Measurements from ENCODE around the gene UCKL1.

The UCKL1 gene

DNA sequence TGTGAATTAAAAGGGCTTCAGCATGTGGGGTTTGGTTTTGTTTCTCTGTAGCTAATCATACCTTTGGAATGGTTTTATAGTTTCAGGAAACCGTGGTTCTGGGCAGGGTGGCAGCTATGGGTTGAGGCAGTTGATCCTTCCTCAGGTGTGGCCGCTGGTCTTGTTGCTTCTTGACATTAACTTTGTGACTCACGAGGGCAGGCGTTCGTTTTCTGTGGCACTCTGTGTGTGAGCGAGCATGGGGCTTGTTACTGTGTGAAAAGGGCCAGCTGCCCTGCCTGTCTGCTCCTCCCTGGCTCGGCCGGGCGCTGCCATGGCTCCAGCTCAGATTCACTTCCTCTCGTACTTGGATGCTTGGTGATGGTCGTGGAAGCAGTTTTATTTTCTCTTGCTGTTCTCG lies 45.0 kb downstream of the UCKL1 start:
- peaks cover 32% of the 10 kb centered on the region for H3K4me1 Mint-ChIP-seq (ENCODE audit: low read depth)
- H3K4me3 Mint-ChIP-seq, result no peak overlapping the region
- H3K27me3 Mint-ChIP-seq, result no peaks in the 10 kb centered on the region
- H3K36me3 Mint-ChIP-seq (ENCODE audit: low read depth), result peaks cover 15% of the 10 kb centered on the region
- H3K9me3 Mint-ChIP-seq, result no peaks in the 10 kb centered on the region
- no peak overlapping the region for H3K27ac Mint-ChIP-seq

DNA sequence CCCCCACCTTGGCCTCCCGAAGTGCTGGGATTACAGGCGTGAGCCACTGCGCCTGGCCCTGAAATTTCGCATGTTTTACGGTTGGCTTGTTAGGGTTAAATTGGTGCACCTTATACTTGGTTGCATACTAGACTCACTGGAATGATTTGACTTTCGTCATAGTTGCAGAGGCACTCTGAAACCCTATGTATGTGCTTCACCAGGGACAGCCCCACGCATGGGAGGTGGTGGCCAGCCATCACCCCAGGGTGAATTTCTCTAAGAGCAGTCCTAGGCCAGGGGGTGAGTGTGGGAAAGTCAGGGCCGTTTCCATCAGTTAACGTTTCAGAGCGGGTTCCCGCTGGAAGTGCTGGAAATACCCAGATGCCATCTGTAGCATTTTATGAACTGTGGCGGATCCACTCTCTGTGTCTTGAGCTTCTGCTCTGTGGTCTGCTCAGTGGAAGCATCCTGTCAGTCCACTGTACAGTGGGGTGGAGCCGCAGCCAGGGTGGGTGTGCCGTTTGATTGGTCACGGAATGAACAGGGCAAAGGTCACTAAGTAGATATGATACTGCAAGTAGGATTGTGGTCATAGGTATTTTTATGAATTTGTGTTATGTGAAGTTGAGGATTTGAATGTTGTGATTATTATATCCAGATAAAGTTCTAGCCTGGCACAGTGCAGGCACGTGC lies 48.1 kb downstream of the UCKL1 start:
- peaks cover 4% of the 10 kb centered on the region for H3K36me3 Mint-ChIP-seq (ENCODE audit: low read depth)
- H3K9me3 Mint-ChIP-seq, result no peaks in the 10 kb centered on the region
- H3K27me3 Mint-ChIP-seq, result no peaks in the 10 kb centered on the region
- peaks cover 35% of the 10 kb centered on the region for H3K4me1 Mint-ChIP-seq (ENCODE audit: low read depth)
- H3K4me3 Mint-ChIP-seq, result no peak overlapping the region
- no peak overlapping the region for H3K27ac Mint-ChIP-seq

DNA sequence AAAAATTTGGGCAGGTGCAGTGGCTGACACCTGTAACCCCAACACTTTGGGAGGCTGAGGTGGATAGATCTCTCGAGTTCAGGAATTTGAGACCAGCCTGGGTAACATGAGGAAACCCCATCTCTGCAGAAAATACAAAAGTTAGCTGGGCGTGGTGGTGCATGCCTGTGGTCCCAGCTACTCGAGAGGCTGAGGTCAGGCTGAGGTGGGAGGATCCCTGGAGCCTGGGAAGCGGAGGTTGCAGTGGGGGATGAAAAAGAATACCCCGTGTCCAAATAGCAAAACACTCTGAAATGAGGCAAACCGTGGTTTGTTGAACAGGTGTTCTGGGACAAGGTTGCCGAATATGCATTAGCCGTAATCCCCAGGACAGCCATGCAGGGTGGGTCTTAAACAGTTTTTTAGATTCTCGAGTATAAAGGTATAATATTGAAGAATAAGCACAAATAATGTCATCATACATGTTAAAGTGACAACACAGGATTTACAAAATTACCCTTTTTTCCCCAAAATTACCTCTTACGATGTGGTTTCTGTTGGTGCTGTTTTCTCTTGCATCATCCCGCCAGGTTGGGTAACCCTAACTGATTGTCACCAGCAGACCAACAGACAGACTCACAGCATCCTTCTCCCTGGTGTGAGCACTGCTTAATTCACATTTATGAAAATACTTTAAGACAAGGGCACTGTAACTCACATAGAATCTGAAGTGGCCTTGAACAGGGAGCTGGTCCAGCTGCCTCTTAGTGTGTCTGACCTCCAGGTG lies 52.2 kb downstream of the UCKL1 start:
- no peak overlapping the region for H3K4me3 Mint-ChIP-seq
- no peaks in the 10 kb centered on the region for H3K9me3 Mint-ChIP-seq
- H3K36me3 Mint-ChIP-seq (ENCODE audit: low read depth), result peaks cover 17% of the 10 kb centered on the region
- H3K27me3 Mint-ChIP-seq, result no peaks in the 10 kb centered on the region
- peaks cover 49% of the 10 kb centered on the region for H3K4me1 Mint-ChIP-seq (ENCODE audit: low read depth)
- H3K27ac Mint-ChIP-seq, result no peak overlapping the region

DNA sequence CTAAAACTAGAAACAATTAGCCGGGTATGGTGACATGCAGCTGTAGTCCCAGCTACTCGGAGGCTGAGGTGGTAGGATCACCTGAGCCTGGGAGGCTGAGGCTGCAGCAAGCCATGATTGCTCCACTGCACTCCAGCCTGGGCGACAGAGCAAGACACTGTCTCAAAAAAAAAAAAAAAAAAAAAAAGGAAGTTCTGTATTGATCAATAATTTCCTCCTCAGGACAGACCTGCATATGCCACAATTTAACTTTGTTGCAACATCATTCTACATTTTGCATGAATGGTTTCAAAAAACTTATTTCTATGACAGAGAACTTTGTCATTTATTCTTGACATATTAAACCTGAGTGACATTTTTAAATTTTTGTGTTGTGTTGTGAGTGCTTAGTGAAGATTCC lies 55.8 kb downstream of the UCKL1 start:
- H3K27ac Mint-ChIP-seq, result no peak overlapping the region
- peaks cover 71% of the 10 kb centered on the region for H3K4me1 Mint-ChIP-seq (ENCODE audit: low read depth)
- peaks cover 40% of the 10 kb centered on the region for H3K36me3 Mint-ChIP-seq (ENCODE audit: low read depth)
- no peak overlapping the region for H3K4me3 Mint-ChIP-seq
- H3K9me3 Mint-ChIP-seq, result no peaks in the 10 kb centered on the region
- H3K27me3 Mint-ChIP-seq, result no peaks in the 10 kb centered on the region

DNA sequence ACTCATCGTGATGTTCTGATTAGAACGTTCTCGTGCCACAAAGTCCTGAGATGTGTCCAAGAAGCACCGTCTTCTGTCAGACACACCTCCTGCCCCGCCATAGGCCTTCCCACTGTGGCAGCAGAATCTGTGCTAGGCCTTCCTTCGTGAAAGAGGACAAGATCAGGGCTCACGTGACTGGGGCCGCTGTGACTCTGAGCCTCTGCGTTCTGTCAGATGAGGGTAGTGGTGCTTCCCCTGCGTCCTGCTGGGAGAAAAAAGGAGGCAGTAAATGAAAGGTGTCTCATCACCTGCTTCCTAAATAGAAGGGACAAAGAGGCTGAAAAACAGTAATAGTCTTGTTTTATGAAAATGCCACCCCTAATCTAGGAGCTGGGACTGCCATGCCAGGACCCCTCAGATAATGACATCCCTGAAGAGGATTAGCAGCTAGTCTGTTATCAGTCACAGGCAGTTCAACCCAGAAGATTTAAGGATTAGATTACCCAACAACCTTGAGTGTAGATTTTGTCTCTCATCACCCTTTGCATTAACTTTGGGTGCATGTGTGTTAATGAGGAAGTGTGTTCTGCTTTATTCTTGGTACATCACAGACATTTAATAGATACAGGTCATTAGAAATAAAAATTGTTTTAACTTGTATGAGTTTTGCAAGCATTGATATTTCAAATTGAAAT lies 57.2 kb downstream of the UCKL1 start:
- H3K9me3 Mint-ChIP-seq, result no peaks in the 10 kb centered on the region
- peaks cover 40% of the 10 kb centered on the region for H3K36me3 Mint-ChIP-seq (ENCODE audit: low read depth)
- H3K27ac Mint-ChIP-seq, result no peak overlapping the region
- no peak overlapping the region for H3K4me3 Mint-ChIP-seq
- H3K27me3 Mint-ChIP-seq, result no peaks in the 10 kb centered on the region
- peaks cover 72% of the 10 kb centered on the region for H3K4me1 Mint-ChIP-seq (ENCODE audit: low read depth)

DNA sequence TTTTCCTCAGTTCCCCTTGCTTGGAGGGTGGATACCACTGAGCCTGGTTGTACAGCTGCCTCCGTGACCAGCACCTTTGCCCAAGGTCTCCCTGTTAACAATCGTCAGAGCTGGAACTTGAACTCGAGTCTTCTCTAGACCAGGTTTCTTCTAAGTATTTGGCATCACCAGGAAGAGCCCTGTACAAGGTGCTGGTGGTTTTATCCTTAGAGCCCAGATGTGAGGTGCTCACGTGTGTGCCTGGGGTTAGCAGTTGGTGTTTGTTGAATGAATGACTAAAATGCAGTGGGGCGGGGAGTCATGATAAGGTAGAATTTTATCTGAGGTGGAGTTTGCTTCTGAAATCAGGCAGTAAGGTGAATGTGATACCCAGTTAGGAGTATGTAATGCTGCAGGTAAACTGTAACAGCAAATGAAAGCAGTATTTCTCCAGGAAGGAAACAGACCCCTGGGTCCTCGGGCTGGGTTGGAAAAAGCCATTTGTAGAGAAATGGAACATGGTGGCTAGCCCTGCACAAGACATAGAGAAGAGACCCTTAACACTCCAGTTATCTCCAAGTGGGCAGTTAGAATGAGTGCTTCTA lies 58.1 kb downstream of the UCKL1 start:
- Mint-ChIP-seq H3K4me3 (no peak overlapping the region), H3K4me1 (ENCODE audit: low read depth) (peaks cover 71% of the 10 kb centered on the region), H3K27me3 (no peaks in the 10 kb centered on the region), H3K36me3 (ENCODE audit: low read depth) (peaks cover 40% of the 10 kb centered on the region), H3K27ac (peak overlapping the region; percentile 24), H3K9me3 (no peaks in the 10 kb centered on the region)

DNA sequence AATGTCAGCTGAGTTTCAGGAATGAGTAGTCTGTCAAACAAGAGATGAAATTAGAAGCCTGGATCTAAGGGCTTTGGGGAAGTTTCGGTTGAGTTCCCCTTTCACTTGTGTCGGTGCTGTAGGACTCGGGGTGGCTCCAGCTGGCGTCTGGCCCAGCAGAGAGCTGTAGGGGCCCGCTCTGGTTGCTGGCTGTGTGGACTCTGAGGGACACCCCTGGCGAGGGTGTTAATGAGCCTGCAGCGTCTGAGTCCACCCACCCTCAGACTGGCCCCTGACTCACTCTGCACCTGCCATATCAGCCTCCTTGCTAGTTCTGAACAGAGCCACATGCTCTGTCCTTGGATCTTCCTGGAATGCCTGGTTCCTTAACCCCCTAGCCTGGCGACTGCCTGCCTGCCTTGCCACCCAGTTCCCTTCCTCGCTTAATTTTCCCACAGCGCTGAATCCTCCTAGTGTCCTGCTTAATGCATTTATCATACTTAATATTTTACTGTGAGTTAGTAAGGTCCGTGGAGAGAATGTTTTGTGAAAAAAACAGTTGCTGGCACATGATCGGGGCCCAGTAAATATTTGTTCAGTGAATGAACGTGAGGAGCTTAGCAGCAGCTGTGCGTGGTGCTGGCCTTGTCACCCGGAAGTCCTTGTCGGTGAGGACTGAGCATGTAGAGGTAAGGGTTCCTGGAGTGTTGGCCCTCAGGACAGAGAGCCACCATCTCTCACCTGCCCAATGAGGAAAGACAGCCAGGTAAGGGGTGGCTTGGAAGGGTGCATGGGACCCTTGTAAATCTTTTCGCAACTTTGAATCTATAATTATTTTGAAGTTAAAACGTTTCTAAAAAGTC lies 59.7 kb downstream of the UCKL1 start:
- H3K27me3 Mint-ChIP-seq, result no peaks in the 10 kb centered on the region
- peak overlapping the region; percentile 91 for H3K27ac Mint-ChIP-seq
- peaks cover 36% of the 10 kb centered on the region for H3K36me3 Mint-ChIP-seq (ENCODE audit: low read depth)
- peaks cover 59% of the 10 kb centered on the region for H3K4me1 Mint-ChIP-seq (ENCODE audit: low read depth)
- H3K9me3 Mint-ChIP-seq, result no peaks in the 10 kb centered on the region
- H3K4me3 Mint-ChIP-seq, result peak overlapping the region; percentile 92

DNA sequence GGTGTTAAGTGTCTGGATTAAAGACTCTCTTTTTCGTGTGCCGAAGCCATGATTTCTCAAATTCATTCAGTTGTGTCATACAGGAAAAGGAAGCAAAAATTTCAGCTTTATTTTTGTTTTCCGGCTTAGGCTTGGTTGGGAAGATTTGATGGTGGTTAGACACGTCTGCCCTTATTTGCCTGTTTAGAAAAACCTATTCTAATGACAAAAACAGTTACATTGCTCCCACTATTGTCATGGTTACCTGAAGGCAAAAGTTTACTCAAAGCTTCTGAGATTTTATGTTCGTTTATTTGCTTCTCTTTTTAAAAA lies 60.3 kb downstream of the UCKL1 start:
- Mint-ChIP-seq H3K27me3 (no peaks in the 10 kb centered on the region), H3K27ac (peak overlapping the region; percentile 91), H3K4me1 (ENCODE audit: low read depth) (peaks cover 54% of the 10 kb centered on the region), H3K9me3 (no peaks in the 10 kb centered on the region), H3K36me3 (ENCODE audit: low read depth) (peaks cover 33% of the 10 kb centered on the region), H3K4me3 (peak overlapping the region; percentile 92)

DNA sequence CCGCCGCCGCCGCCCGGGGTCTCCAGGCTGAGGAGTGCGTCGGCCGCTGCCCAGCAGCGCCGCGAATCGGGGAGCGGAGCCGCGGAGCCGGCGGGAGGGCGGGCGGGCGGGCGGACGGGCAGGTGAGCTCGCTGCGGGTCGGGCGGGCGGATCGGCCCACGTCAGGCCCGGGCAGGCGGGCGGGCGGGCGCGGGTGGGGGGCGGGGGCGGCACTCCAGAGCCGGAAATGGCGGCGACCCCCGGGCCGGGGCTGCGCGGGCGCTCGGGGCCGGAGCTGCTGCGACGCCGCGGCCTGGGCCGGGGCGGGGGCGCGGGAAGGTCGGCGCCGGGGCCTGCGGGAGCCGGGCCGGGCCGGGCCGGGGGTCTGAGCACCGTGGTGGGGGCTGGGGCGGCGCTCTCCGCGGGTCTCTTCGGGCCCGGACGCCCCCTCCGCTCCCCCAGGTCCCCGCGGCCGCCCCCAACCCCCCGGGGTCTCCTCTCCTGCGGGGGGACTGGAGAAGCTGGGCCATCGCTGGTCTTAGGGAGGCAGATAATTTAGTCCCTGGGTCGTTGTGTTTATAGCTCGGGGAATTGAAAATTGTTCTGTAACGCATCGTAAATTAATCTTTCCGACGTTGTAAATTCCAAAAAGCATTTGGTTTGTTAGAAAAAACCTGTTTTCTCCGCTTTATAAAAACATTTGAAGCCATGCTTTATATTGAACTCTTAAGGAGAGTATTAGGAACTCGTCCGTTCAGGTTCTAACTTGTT lies 60.8 kb downstream of the UCKL1 start:
- H3K4me3 Mint-ChIP-seq, result peak overlapping the region; percentile 92
- H3K36me3 Mint-ChIP-seq (ENCODE audit: low read depth), result peaks cover 28% of the 10 kb centered on the region
- no peaks in the 10 kb centered on the region for H3K9me3 Mint-ChIP-seq
- no peaks in the 10 kb centered on the region for H3K27me3 Mint-ChIP-seq
- peaks cover 48% of the 10 kb centered on the region for H3K4me1 Mint-ChIP-seq (ENCODE audit: low read depth)
- H3K27ac Mint-ChIP-seq, result peak overlapping the region; percentile 91

DNA sequence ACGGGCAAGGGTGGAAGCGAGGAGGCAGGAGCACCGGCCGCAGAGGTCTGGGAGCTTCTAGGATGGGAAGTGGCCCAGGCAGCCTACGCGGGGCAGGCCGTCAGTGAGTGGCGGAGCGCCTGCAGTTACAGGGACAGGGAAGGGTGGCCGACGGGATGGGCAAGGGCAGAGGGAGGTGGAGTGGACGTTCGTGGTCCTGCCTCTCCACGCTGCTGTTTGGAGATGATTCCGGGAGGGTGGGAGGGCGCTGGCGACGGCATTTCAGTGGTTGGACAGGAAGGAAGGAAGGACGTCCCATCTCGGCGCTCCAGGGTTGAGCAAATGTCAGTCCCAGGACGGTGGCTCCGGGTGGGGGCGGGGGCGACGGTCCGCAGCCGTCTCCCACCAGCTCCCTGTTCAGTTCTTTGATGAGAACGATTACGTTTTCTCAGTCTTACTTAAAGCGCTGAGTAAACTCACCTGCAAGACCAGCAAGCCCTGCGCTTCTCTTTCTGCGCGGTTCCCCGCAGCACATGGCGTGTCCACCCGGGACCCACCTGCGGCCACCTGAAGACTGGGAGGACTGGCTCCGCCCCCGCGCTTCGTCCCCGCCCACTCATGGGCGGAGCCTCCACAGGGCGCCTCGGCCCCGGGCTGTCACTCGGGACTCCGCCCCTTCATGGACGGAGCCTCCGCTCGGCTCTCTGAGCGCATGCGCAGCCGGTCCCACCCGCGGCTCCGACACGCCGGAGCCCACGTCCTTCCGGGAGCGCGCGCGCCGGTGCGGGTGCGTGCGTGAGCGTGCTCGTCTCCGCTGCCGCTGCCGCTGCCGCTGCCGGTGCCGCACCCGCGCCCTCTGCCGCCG lies 61.6 kb downstream of the UCKL1 start, which contains the start of gene DNAJC5:
TSS of gene DNAJC5 (plus strand) at position 769 of the 844 bp plus-strand sequence. CDS start 33,220 bp downstream, outside the sequence.
- Mint-ChIP-seq H3K9me3 (no peaks in the 10 kb centered on the region), H3K4me3 (peak within 1 kb of the TSS; percentile 92), H3K36me3 (ENCODE audit: low read depth) (peaks cover 35% of the 10 kb centered on the region), H3K27ac (peak within 1 kb of the TSS; percentile 91), H3K27me3 (no peaks in the 10 kb centered on the region), H3K4me1 (ENCODE audit: low read depth) (peaks cover 44% of the 10 kb centered on the region)

DNA sequence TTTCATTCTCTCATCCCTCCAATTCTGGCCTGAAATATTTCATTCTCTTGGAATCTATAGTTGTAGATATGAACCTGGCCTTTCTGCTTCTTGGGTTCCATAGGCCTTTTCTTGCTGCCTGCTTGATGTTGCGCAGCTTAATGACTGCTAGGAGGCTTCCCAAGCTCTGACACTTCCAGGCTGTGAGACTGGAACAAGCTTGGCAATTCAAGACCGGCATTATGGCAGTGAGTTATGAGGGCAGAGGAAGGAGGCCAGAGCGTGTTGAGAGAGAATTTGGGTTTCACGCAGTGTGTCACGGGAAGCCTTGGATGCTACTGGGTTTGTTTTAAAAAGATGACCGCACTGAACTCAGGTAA lies 62.2 kb downstream of the UCKL1 start:
- peak overlapping the region; percentile 82 for H3K4me3 Mint-ChIP-seq
- no peaks in the 10 kb centered on the region for H3K9me3 Mint-ChIP-seq
- H3K27me3 Mint-ChIP-seq, result no peaks in the 10 kb centered on the region
- H3K36me3 Mint-ChIP-seq (ENCODE audit: low read depth), result peaks cover 37% of the 10 kb centered on the region
- H3K27ac Mint-ChIP-seq, result peak overlapping the region; percentile 73
- peaks cover 38% of the 10 kb centered on the region for H3K4me1 Mint-ChIP-seq (ENCODE audit: low read depth)

DNA sequence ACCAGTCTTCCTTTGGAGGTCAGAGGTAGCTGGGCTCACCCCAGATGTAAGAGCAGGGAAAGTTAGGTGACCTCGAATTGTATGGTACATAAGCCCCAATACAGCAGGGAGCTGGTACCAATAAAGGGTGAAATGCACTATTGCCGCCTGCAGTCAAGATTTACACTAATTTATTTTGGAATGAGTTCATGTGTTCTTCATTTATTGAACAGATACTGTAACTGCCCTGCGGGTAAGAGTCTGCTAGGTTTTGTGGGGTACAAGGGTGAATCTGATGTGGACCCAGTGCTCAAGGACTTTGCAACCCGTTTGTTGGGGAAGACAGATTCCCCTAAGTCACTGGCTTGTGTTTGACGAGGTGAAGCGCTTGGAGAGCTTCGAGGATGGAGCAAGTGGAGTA lies 63.8 kb downstream of the UCKL1 start:
- peaks cover 24% of the 10 kb centered on the region for H3K4me1 Mint-ChIP-seq (ENCODE audit: low read depth)
- no peak overlapping the region for H3K4me3 Mint-ChIP-seq
- H3K9me3 Mint-ChIP-seq, result no peaks in the 10 kb centered on the region
- no peak overlapping the region for H3K27ac Mint-ChIP-seq
- no peaks in the 10 kb centered on the region for H3K27me3 Mint-ChIP-seq
- H3K36me3 Mint-ChIP-seq (ENCODE audit: low read depth), result peaks cover 29% of the 10 kb centered on the region

All from stimulated activated naive CD8-positive, alpha-beta T cell treated with anti-CD3 and anti-CD28 coated beads, Interleukin-15, Interleukin-2, amounts not matched to agents 100 ng/mL and 50 ng/mL, for 24 hours (primary cell).